ENCODE measurements around the gene UCP2.
A peak's percentile ranks its signal among the peaks of the same experiment; 100 is the strongest.
"Not testable (repeated sequence)": the region's sequence is repeated elsewhere in the genome, so short reads cannot be mapped to it uniquely, and the experiment has no call there.

UCP2 gene

DNA sequence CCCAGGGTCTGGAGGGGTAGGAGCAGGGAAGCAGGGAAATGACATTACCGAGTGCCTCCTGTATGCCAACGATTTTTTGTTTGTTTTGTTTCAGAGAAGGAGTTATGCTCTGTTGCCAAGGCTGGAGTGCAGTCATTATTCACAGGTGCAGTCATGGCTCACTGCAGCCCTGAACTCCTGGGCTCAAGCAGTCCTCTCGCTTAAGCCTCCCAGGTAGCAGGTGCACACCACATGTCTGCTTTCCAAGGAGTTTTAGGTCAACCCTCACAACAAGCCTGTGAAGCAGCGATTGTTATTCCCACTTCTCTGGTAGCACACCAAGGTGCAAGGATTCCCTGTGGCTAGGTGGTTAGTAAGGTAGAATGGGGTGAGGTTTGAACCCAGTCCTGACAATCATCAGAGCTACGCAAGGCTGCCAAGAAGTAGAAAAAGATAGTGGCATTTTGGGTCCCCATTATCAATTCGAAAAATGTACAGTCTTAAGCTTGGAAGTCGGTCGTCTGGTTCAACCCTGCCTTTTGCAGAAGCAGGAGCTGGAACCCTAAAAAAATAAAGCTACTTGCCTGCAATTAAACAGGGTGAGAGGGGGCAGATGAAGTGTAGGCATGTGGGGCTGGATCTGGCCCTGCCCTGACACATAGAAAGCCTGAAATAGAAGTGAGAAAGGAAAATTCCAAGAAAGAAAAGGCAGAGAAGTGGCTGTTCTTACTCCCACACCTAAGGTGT lies 17.1 kb upstream of the UCP2 start:
- H3K4me1 ChIP-seq (ENCODE audit: control insufficient read depth in 1 of 2, insufficient read depth in 2 of 2, low read length in 2 of 2), result peaks cover 0 to 5% of the 10 kb centered on the region in 2 donors
- peaks cover 5 to 11% of the 10 kb centered on the region in 2 donors for H3K36me3 ChIP-seq (ENCODE audit: control insufficient read depth in 1 of 2, insufficient read depth in 2 of 2, low read length in 2 of 2)
- H3K27me3 ChIP-seq (ENCODE audit: low read depth, low read length), result no peaks in the 10 kb centered on the region
- no peaks in the 10 kb centered on the region for H3K9me3 ChIP-seq (ENCODE audit: control insufficient read depth in 1 of 2, low read length in 2 of 2)
- H3K4me3 ChIP-seq (ENCODE audit: low read depth in 1 of 2, low read length in 2 of 2), result no peak overlapping the region
- no peak overlapping the region for H3K27ac ChIP-seq (ENCODE audit: low read length)

DNA sequence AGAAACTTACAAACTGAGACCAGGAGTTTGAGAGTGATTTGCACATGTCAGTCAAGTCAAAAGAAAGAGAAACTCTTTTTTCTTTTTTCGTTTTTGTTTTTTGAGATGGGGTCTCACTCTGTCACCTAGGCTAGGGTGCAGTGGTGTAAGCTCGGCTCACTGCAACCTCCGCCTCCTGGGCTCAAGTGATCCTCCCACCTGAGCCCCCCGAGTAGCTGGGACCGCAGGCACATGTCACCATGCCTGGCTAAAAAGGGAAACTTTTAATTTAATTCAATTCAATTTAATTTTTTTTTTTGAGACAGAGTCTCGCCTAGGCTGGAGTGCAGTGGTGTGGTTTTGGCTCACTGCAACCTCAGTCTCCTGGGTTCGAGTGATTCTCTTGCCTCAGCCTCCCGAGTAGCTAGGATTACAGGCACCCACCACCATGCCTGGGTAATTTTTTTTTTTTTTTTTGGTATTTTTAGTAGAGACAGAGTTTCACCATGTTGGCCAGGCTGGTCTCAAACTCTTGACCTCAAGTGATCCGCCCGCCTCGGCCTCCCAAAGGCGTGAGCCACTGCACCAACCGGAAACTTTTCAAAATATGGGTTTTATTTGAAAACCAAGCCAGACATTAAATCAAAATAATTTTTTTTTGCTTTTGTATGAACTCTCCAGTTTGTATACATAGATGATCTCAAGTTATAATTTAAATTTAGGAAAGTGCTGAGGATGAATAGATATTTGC lies 16.4 kb upstream of the UCP2 start:
- H3K9me3 ChIP-seq (ENCODE audit: control insufficient read depth in 1 of 2, low read length in 2 of 2), result no peaks in the 10 kb centered on the region
- H3K27me3 ChIP-seq (ENCODE audit: low read depth, low read length), result no peaks in the 10 kb centered on the region
- no peak overlapping the region for H3K4me3 ChIP-seq (ENCODE audit: low read depth in 1 of 2, low read length in 2 of 2)
- H3K27ac ChIP-seq (ENCODE audit: low read length), result no peak overlapping the region
- H3K36me3 ChIP-seq (ENCODE audit: control insufficient read depth in 1 of 2, insufficient read depth in 2 of 2, low read length in 2 of 2), result peaks cover 5 to 11% of the 10 kb centered on the region in 2 donors
- H3K4me1 ChIP-seq (ENCODE audit: control insufficient read depth in 1 of 2, insufficient read depth in 2 of 2, low read length in 2 of 2), result no peaks in the 10 kb centered on the region

- Histone ChIP-seq H3K36me3 (ENCODE audit: control insufficient read depth in 1 of 2, insufficient read depth in 2 of 2, low read length in 2 of 2) (no peaks in the 10 kb centered on the region), H3K27ac (ENCODE audit: low read length) (no peak overlapping the region), H3K4me1 (ENCODE audit: control insufficient read depth in 1 of 2, insufficient read depth in 2 of 2, low read length in 2 of 2) (no peaks in the 10 kb centered on the region), H3K4me3 (ENCODE audit: low read depth in 1 of 2, low read length in 2 of 2) (no peak overlapping the region), H3K9me3 (ENCODE audit: control insufficient read depth in 1 of 2, low read length in 2 of 2) (no peaks in the 10 kb centered on the region), H3K27me3 (ENCODE audit: low read depth, low read length) (no peaks in the 10 kb centered on the region)
These were observed 14.6 kb upstream of the UCP2 start for GRCh38 chr11:73997120-73997770.

GRCh38 chr11:73996161-73996747 lies 13.6 kb upstream of the UCP2 start:
- H3K9me3 ChIP-seq (ENCODE audit: control insufficient read depth in 1 of 2, low read length in 2 of 2), result no peaks in the 10 kb centered on the region
- H3K4me3 ChIP-seq (ENCODE audit: low read depth in 1 of 2, low read length in 2 of 2), result no peak overlapping the region
- H3K36me3 ChIP-seq (ENCODE audit: control insufficient read depth in 1 of 2, insufficient read depth in 2 of 2, low read length in 2 of 2), result no peaks in the 10 kb centered on the region
- H3K27ac ChIP-seq (ENCODE audit: low read length), result no peak overlapping the region
- H3K27me3 ChIP-seq (ENCODE audit: low read depth, low read length), result no peaks in the 10 kb centered on the region
- no peaks in the 10 kb centered on the region for H3K4me1 ChIP-seq (ENCODE audit: control insufficient read depth in 1 of 2, insufficient read depth in 2 of 2, low read length in 2 of 2)

DNA sequence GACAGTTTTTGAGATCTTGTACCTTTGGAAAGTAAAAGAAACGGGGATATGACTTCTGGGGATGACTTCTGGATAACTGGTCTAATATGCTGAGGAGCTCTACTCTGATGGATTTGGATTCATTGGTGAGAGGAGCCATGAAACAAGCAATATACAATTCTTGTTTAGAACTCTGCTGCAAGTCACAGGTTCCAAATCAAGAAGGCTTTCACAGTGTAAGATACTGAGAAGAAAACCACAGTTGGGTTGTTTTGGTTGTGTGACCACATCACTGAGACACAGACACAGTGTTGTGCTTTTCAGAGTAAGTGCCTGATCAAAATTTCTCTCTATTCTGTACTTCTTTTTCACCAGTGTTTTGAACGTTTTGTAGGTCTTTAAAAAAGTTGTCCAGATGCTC lies 13.1 kb upstream of the UCP2 start:
- peak overlapping the region; percentile 19 for H3K27ac ChIP-seq (ENCODE audit: low read length)

DNA sequence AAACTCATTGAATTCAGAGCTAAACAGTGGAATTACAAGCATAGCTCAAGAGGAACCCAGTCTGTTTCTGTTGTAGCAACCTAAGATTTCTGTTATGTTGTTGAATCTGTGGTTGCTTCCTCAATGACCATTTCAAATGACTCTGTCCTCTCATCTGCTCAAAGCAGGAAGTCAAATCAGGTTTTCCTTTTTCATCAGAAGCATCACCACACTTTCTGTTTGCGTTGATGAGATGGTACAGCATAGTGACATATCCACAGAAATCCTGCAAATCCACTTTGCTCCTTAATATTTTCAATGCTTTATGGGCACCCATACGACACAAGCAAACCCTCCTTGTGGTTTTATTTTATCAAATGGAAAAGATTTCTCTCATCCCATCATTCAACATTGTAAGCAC lies 12.6 kb upstream of the UCP2 start:
- H3K4me3 ChIP-seq (ENCODE audit: low read depth in 1 of 2, low read length in 2 of 2), result no peak overlapping the region
- H3K27me3 ChIP-seq (ENCODE audit: low read depth, low read length), result no peaks in the 10 kb centered on the region
- H3K9me3 ChIP-seq (ENCODE audit: control insufficient read depth in 1 of 2, low read length in 2 of 2), result no peaks in the 10 kb centered on the region
- H3K36me3 ChIP-seq (ENCODE audit: control insufficient read depth in 1 of 2, insufficient read depth in 2 of 2, low read length in 2 of 2), result no peaks in the 10 kb centered on the region
- H3K4me1 ChIP-seq (ENCODE audit: control insufficient read depth in 1 of 2, insufficient read depth in 2 of 2, low read length in 2 of 2), result no peaks in the 10 kb centered on the region
- H3K27ac ChIP-seq (ENCODE audit: low read length), result peak overlapping the region; percentile 19

More for the DNA sequence above, 13.1 kb upstream of the UCP2 start:
- Histone ChIP-seq H3K9me3 (ENCODE audit: control insufficient read depth in 1 of 2, low read length in 2 of 2) (no peaks in the 10 kb centered on the region), H3K36me3 (ENCODE audit: control insufficient read depth in 1 of 2, insufficient read depth in 2 of 2, low read length in 2 of 2) (no peaks in the 10 kb centered on the region), H3K4me1 (ENCODE audit: control insufficient read depth in 1 of 2, insufficient read depth in 2 of 2, low read length in 2 of 2) (no peaks in the 10 kb centered on the region), H3K4me3 (ENCODE audit: low read depth in 1 of 2, low read length in 2 of 2) (no peak overlapping the region), H3K27me3 (ENCODE audit: low read depth, low read length) (no peaks in the 10 kb centered on the region)

DNA sequence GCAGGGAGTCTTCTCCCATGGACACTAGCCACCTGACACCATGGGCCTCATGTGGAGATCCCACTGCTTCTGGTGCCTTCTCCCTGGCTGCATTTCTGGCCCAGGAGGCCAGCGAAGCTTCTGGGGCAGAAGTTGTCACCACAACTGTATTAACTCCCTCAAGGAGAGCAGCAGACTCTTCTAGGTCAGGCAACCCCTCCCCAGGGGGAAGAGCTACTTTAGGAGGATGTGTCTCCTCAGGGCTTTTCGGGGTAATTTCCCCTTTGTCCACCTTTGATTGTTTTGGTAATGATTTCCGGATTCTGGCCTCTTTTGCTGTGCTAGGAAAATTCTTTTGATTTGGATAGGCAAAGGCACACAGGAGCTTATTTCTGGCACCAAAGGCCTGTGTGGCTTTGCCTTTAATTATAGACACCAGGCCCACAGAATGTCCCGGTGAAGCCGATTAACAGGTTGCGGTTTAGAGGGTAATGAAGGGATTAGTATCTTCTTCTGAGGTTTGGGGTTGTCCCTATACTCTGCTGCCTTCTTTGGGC lies 8.9 kb upstream of the UCP2 start:
- no peak overlapping the region for H3K4me3 ChIP-seq (ENCODE audit: low read depth in 1 of 2, low read length in 2 of 2)
- H3K27ac ChIP-seq (ENCODE audit: low read length), result no peak overlapping the region
- H3K9me3 ChIP-seq (ENCODE audit: control insufficient read depth in 1 of 2, low read length in 2 of 2), result no peaks in the 10 kb centered on the region
- H3K36me3 ChIP-seq (ENCODE audit: control insufficient read depth in 1 of 2, insufficient read depth in 2 of 2, low read length in 2 of 2), result no peaks in the 10 kb centered on the region
- H3K27me3 ChIP-seq (ENCODE audit: low read depth, low read length), result no peaks in the 10 kb centered on the region
- H3K4me1 ChIP-seq (ENCODE audit: control insufficient read depth in 1 of 2, insufficient read depth in 2 of 2, low read length in 2 of 2), result no peaks in the 10 kb centered on the region

DNA sequence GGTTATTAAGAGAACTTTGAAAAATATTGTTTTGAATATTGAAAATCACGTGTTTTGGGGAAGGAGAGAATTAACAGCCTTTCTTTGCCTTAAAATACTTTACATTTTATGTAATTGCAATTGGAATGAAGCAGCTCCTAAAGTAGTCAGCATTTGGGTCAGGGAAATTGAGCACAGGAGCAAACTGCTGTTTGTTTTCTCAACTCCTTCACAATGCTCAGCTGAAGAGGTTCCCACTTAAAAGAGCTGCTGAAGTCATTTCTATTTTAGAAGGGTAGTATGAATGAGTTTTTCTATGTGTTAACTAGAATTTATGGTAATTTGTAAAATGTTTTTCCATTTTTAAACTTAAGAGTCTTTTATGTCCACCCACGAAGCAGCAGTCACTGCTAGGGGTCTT lies 8.1 kb upstream of the UCP2 start:
- Histone ChIP-seq H3K27ac (ENCODE audit: low read length) (no peak overlapping the region), H3K27me3 (ENCODE audit: low read depth, low read length) (no peaks in the 10 kb centered on the region), H3K4me1 (ENCODE audit: control insufficient read depth in 1 of 2, insufficient read depth in 2 of 2, low read length in 2 of 2) (no peaks in the 10 kb centered on the region), H3K36me3 (ENCODE audit: control insufficient read depth in 1 of 2, insufficient read depth in 2 of 2, low read length in 2 of 2) (no peaks in the 10 kb centered on the region), H3K9me3 (ENCODE audit: control insufficient read depth in 1 of 2, low read length in 2 of 2) (no peaks in the 10 kb centered on the region), H3K4me3 (ENCODE audit: low read depth in 1 of 2, low read length in 2 of 2) (no peak overlapping the region)

GRCh38 chr11:73989156-73989555 lies 6.5 kb upstream of the UCP2 start:
- Histone ChIP-seq H3K27ac (ENCODE audit: low read length) (no peak overlapping the region), H3K4me1 (ENCODE audit: control insufficient read depth in 1 of 2, insufficient read depth in 2 of 2, low read length in 2 of 2) (no peaks in the 10 kb centered on the region), H3K4me3 (ENCODE audit: low read depth in 1 of 2, low read length in 2 of 2) (no peak overlapping the region), H3K9me3 (ENCODE audit: control insufficient read depth in 1 of 2, low read length in 2 of 2) (no peaks in the 10 kb centered on the region), H3K36me3 (ENCODE audit: control insufficient read depth in 1 of 2, insufficient read depth in 2 of 2, low read length in 2 of 2) (no peaks in the 10 kb centered on the region), H3K27me3 (ENCODE audit: low read depth, low read length) (no peaks in the 10 kb centered on the region)

- H3K36me3 ChIP-seq (ENCODE audit: control insufficient read depth in 1 of 2, insufficient read depth in 2 of 2, low read length in 2 of 2), result no peaks in the 10 kb centered on the region
- H3K4me3 ChIP-seq (ENCODE audit: low read depth in 1 of 2, low read length in 2 of 2), result no peak overlapping the region
- H3K9me3 ChIP-seq (ENCODE audit: control insufficient read depth in 1 of 2, low read length in 2 of 2), result no peaks in the 10 kb centered on the region
- peaks cover 0 to 6% of the 10 kb centered on the region in 2 donors for H3K4me1 ChIP-seq (ENCODE audit: control insufficient read depth in 1 of 2, insufficient read depth in 2 of 2, low read length in 2 of 2)
- H3K27me3 ChIP-seq (ENCODE audit: low read depth, low read length), result no peaks in the 10 kb centered on the region
- no peak overlapping the region for H3K27ac ChIP-seq (ENCODE audit: low read length)
These were observed 5.6 kb upstream of the UCP2 start for GRCh38 chr11:73988227-73988626.

- H3K36me3 ChIP-seq (ENCODE audit: control insufficient read depth in 1 of 2, insufficient read depth in 2 of 2, low read length in 2 of 2); H3K27ac ChIP-seq (ENCODE audit: low read length); H3K9me3 ChIP-seq (ENCODE audit: control insufficient read depth in 1 of 2, low read length in 2 of 2); H3K27me3 ChIP-seq (ENCODE audit: low read depth, low read length); H3K4me3 ChIP-seq (ENCODE audit: low read depth in 1 of 2, low read length in 2 of 2): not testable (repeated sequence)
- peaks cover 10 to 15% of the 10 kb centered on the region in 2 donors for H3K4me1 ChIP-seq (ENCODE audit: control insufficient read depth in 1 of 2, insufficient read depth in 2 of 2, low read length in 2 of 2)
These were observed 3.0 kb upstream of the UCP2 start for GRCh38 chr11:73985661-73986060.

Data from muscle layer of duodenum (tissue), 2 donors.